ENCODE data around the gene EOGT. TPM values are rescaled to one million over a fixed set of nuclear protein-coding genes. Genes with fewer than 3 reads are reported as not detected.

EOGT gene
- total and polyA plus RNA-seq, 2 experiments from 2014 or later = 31.6 to 47.7 TPM

- Histone ChIP-seq H3K4me1 (ENCODE audit: insufficient read depth) (no peaks in the 10 kb centered on the region), H3K36me3 (ENCODE audit: low read depth) (peaks cover 67% of the 10 kb centered on the region), H3K9me2 (ENCODE audit: insufficient read depth) (no peaks in the 10 kb centered on the region), H3K27ac (no peak overlapping the region), H2AFZ (no peak overlapping the region), H3K9me3 (ENCODE audit: low read depth) (no peaks in the 10 kb centered on the region), H3F3A (ENCODE audit: insufficient read depth) (0 out of 2 replicates have a peak, but pooled peaks cover 4% of the 10 kb centered on the region), H3K9ac (no peak overlapping the region), H4K20me1 (ENCODE audit: insufficient read depth) (no peaks in the 10 kb centered on the region), H3K4me3 (no peak overlapping the region), H3K79me2 (ENCODE audit: insufficient read depth) (no peaks in the 10 kb centered on the region), H3K27me3 (replicated peaks; ENCODE audit: insufficient read depth) (no peaks in the 10 kb centered on the region), H3K4me2 (ENCODE audit: unreplicated experiment) (no peak overlapping the region)
- 44 to 50% methylated on average over 3 of the region's 3 CpGs for WGBS, 2 experiments (ENCODE audit: low coverage in 1 of 2, low lambda C conversion rate in 2 of 2, missing lambda C conversion rate in 2 of 2)
- peak; percentile 6 for DNase-seq
- TF ChIP-seq EZH2phosphoT487 (IDR thresholded peaks at IDR 0.05; ENCODE audit: insufficient read depth, low read depth) (no peak), EZH2 (IDR thresholded peaks at IDR 0.05; ENCODE audit: insufficient read depth, poor library complexity, severe bottlenecking) (no peak)
- in situ Hi-C loops (cut with MboI) = no loop called here
Measured at GRCh38 chr3:68985146-68985790, 28.2 kb downstream of the EOGT start.

GRCh38 chr3:68984011-68984530 is 29.4 kb downstream of the EOGT start:
- DNase-seq = no peak
- in situ Hi-C loops (cut with MboI) = no loop called here
- H3K27ac ChIP-seq = no peak overlapping the region
- no peaks in the 10 kb centered on the region for H4K20me1 ChIP-seq (ENCODE audit: insufficient read depth)
- no peak overlapping the region for H3K4me2 ChIP-seq (ENCODE audit: unreplicated experiment)
- no peaks in the 10 kb centered on the region for H3K9me3 ChIP-seq (ENCODE audit: low read depth)
- H3K9ac ChIP-seq = no peak overlapping the region
- H3K79me2 ChIP-seq (ENCODE audit: insufficient read depth) = no peaks in the 10 kb centered on the region
- H3K27me3 ChIP-seq (replicated peaks; ENCODE audit: insufficient read depth) = no peaks in the 10 kb centered on the region
- H2AFZ ChIP-seq = no peak overlapping the region
- TF ChIP-seq EZH2phosphoT487 (IDR thresholded peaks at IDR 0.05; ENCODE audit: insufficient read depth, low read depth) = no peak
- no peak for TF ChIP-seq EZH2 (IDR thresholded peaks at IDR 0.05; ENCODE audit: insufficient read depth, poor library complexity, severe bottlenecking)
- H3K36me3 ChIP-seq (ENCODE audit: low read depth) = peaks cover 76% of the 10 kb centered on the region
- H3K4me1 ChIP-seq (ENCODE audit: insufficient read depth) = no peaks in the 10 kb centered on the region
- H3K4me3 ChIP-seq = no peak overlapping the region
- WGBS, 2 experiments (ENCODE audit: low coverage in 1 of 2, low lambda C conversion rate in 2 of 2, missing lambda C conversion rate in 2 of 2) = 87 to 88% methylated on average over 5 of the region's 5 CpGs
- no peaks in the 10 kb centered on the region for H3K9me2 ChIP-seq (ENCODE audit: insufficient read depth)
- H3F3A ChIP-seq (ENCODE audit: insufficient read depth) = 0 out of 2 replicates have a peak, but pooled peaks cover 4% of the 10 kb centered on the region

DNA sequence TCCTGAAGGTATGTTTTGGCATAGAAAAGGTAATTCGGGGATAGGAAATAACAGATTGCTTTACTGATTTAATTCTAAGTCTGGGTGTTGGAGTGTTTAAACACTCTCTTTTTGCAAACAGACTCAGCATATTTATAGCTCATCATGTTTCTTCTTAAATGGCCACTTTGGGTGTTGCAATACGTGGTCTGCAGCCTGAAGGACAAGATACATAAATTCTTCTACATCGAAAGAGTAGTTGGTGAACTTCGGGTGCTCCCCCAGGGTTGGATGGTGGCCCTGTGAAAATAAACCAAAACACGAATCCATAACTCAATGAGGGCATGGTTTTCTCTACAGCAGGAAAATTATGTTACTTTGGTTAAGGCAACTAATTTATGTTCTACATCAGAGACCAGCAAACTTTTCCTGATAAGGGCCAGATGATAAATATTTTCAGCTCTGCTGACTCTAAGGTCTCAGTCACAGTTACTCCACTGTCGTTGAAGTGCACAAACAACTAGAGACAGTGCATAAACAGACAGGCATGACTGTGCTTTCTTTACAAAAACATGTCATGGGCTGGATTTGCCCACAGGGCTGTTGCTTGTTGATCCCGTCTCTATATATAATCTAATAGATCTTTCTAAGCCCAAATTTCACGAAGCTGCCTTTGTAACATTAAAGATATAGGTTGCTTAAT is 35.9 kb downstream of the EOGT start:
- Histone ChIP-seq H3F3A (ENCODE audit: insufficient read depth) (peaks cover 16% of the 10 kb centered on the region), H3K36me3 (ENCODE audit: low read depth) (peaks cover 71% of the 10 kb centered on the region), H3K4me2 (ENCODE audit: unreplicated experiment) (no peak overlapping the region), H3K9ac (no peak overlapping the region), H3K9me2 (ENCODE audit: insufficient read depth) (no peaks in the 10 kb centered on the region), H3K9me3 (ENCODE audit: low read depth) (no peaks in the 10 kb centered on the region), H3K4me3 (no peak overlapping the region), H3K4me1 (ENCODE audit: insufficient read depth) (no peaks in the 10 kb centered on the region), H4K20me1 (ENCODE audit: insufficient read depth) (0 out of 2 replicates have a peak, but pooled peaks cover 4% of the 10 kb centered on the region), H3K27ac (no peak overlapping the region), H3K27me3 (replicated peaks; ENCODE audit: insufficient read depth) (no peaks in the 10 kb centered on the region), H3K79me2 (ENCODE audit: insufficient read depth) (no peaks in the 10 kb centered on the region), H2AFZ (no peak overlapping the region)
- WGBS, 2 experiments (ENCODE audit: low coverage in 1 of 2, low lambda C conversion rate in 2 of 2, missing lambda C conversion rate in 2 of 2) = 86 to 90% methylated on average over 8 of the region's 8 CpGs
- no peak for DNase-seq
- TF ChIP-seq EZH2phosphoT487 (IDR thresholded peaks at IDR 0.05; ENCODE audit: insufficient read depth, low read depth) (no peak), EZH2 (IDR thresholded peaks at IDR 0.05; ENCODE audit: insufficient read depth, poor library complexity, severe bottlenecking) (no peak)
- in situ Hi-C loops (cut with MboI) = no loop called here

- Histone ChIP-seq H3K4me3 (no peak overlapping the region), H3K27me3 (replicated peaks; ENCODE audit: insufficient read depth) (no peaks in the 10 kb centered on the region; the same call in 1 of the 2 replicates), H4K20me1 (ENCODE audit: insufficient read depth) (0 out of 2 replicates have a peak, but pooled peaks cover 4% of the 10 kb centered on the region), H3K4me2 (ENCODE audit: unreplicated experiment) (no peak overlapping the region), H3F3A (ENCODE audit: insufficient read depth) (peaks cover 16% of the 10 kb centered on the region), H3K27ac (no peak overlapping the region), H3K4me1 (ENCODE audit: insufficient read depth) (no peaks in the 10 kb centered on the region), H3K79me2 (ENCODE audit: insufficient read depth) (no peaks in the 10 kb centered on the region), H3K36me3 (ENCODE audit: low read depth) (peaks cover 43% of the 10 kb centered on the region), H3K9me3 (ENCODE audit: low read depth) (no peaks in the 10 kb centered on the region), H3K9me2 (ENCODE audit: insufficient read depth) (no peaks in the 10 kb centered on the region), H2AFZ (no peak overlapping the region), H3K9ac (no peak overlapping the region)
- TF ChIP-seq EZH2 (IDR thresholded peaks at IDR 0.05; ENCODE audit: insufficient read depth, poor library complexity, severe bottlenecking) (no peak), EZH2phosphoT487 (IDR thresholded peaks at IDR 0.05; ENCODE audit: insufficient read depth, low read depth) (no peak)
- WGBS, 2 experiments (ENCODE audit: low coverage in 1 of 2, low lambda C conversion rate in 2 of 2, missing lambda C conversion rate in 2 of 2) = 96 to 97% methylated on average over 5 of the region's 5 CpGs
- in situ Hi-C loops (cut with MboI) = no loop called here
- DNase-seq = no peak
Measured at GRCh38 chr3:68974711-68975110, 38.8 kb downstream of the EOGT start.

Measured in GM23248 (cell line).